PC-3 (cell line): ENCODE measurements around the gene PRR5.

Experiments used
- CTCF ChIP-seq: fragments of 300-600 bp; sonication (generic); conservative IDR thresholded peaks from 2 replicates; pipeline ENCODE4 v1.5.1; 2017; ENCODE audit warnings: antibody characterized with exemption, low read depth, mild to moderate bottlenecking, low read length
- EZH2 ChIP-seq: fragments of 300-600 bp; sonication (generic); IDR thresholded peaks from one replicate; pipeline ENCODE4 v1.6.1; 2017; ENCODE audit warnings: antibody characterized with exemption, mild to moderate bottlenecking, low read length; ENCODE audit not compliant: unreplicated experiment

DNA sequence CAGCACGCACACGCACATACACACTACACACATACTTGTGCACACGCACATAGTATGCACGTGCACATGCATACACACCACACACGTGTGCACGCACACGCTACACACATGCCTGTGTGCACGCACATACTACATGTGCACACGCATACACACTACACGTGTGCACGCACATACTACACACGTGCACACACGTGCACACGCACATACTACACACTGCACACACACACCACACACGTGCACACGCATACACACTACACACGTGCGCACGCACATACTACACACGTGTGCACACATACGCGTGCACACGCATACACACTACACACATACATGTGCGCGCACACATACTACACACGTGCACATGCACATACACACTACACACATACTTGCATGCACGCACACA lies 30.7 kb downstream of the PRR5 start:
- TF ChIP-seq CTCF (no peak), EZH2 (no peak)
